H1 (cell line): ENCODE measurements around the gene FAM81A.

Experiments used
- ATF2 ChIP-seq: IDR thresholded peaks from 2 replicates; pipeline ENCODE4 v1.6.1; 2012; ENCODE audit warnings: low read length, inconsistent platforms
- CHD1 ChIP-seq: IDR thresholded peaks from 2 replicates; pipeline ENCODE4 v1.6.1; 2012; ENCODE audit warnings: low read depth, low read length, improper control_type of control experiment
- EP300 ChIP-seq, 2 experiments: IDR thresholded peaks; 1 replicate in 1 of 2; 2 replicates in 1 of 2; pipeline ENCODE4 v1.6.1; 2011 to 2012; ENCODE audit warnings: low read depth in 2 of 2, low read length in 2 of 2, mild to moderate bottlenecking in 2 of 2, borderline replicate concordance in 1 of 2, inconsistent platforms in 1 of 2, moderate library complexity in 1 of 2
- GABPA ChIP-seq: IDR thresholded peaks from 2 replicates; pipeline ENCODE4 v1.6.1; 2011; ENCODE audit warnings: mild to moderate bottlenecking, low read length, moderate library complexity, borderline replicate concordance; ENCODE audit not compliant: insufficient read depth
- JUN ChIP-seq: IDR thresholded peaks from 2 replicates; pipeline ENCODE4 v1.6.1; 2011; ENCODE audit warnings: low read depth, mild to moderate bottlenecking, improper control_type of control experiment, low read length
- POLR2A ChIP-seq, 2 experiments: IDR thresholded peaks; 1 replicate in 1 of 2; 2 replicates in 1 of 2; pipeline ENCODE4 v1.6.1; 2011; ENCODE audit warnings: low read depth in 2 of 2, low read length in 2 of 2, mild to moderate bottlenecking in 2 of 2; ENCODE audit errors: control extremely low read depth in 1 of 2
- POLR2AphosphoS5 ChIP-seq: IDR thresholded peaks from 2 replicates; pipeline ENCODE4 v1.6.1; 2011; ENCODE audit warnings: low read depth, low read length
- RAD21 ChIP-seq, 2 experiments: IDR thresholded peaks in 1 of 2; conservative IDR thresholded peaks in 1 of 2; 2 replicates each; pipeline ENCODE4 v1.6.1; 2011; ENCODE audit warnings: low read depth in 2 of 2, low read length in 2 of 2, improper control_type of control experiment in 1 of 2, inconsistent platforms in 1 of 2, mild to moderate bottlenecking in 1 of 2, moderate library complexity in 1 of 2
- SP1 ChIP-seq: IDR thresholded peaks from 2 replicates; pipeline ENCODE4 v1.6.1; 2011; ENCODE audit warnings: low read depth, low read length
- SUZ12 ChIP-seq: fragments of 200-600 bp; sonication (generic); IDR thresholded peaks from 2 replicates; pipeline ENCODE4 v1.6.1; 2012; ENCODE audit warnings: mild to moderate bottlenecking, inconsistent platforms, low read length, moderate library complexity, mixed read lengths
- TAF1 ChIP-seq: IDR thresholded peaks from 2 replicates; pipeline ENCODE4 v1.6.1; 2011; ENCODE audit warnings: mild to moderate bottlenecking, low read depth, low read length
- YY1 ChIP-seq: IDR thresholded peaks from 2 replicates; pipeline ENCODE4 v1.6.1; 2011; ENCODE audit warnings: low read depth, mild to moderate bottlenecking, low read length
- TF ChIP-seq, protein P1 (sequence below), 3 experiments: IDR thresholded peaks; 1 replicate in 2 of 3; 2 replicates in 1 of 3; pipeline versions ENCODE4 v1.5.1 to v1.6.1; 2011; ENCODE audit warnings: low read length in 3 of 3, mild to moderate bottlenecking in 3 of 3, inconsistent platforms in 2 of 3, low read depth in 1 of 3, moderate library complexity in 1 of 3; ENCODE audit not compliant: insufficient read depth in 1 of 3; ENCODE audit errors: control extremely low read depth in 1 of 3
- TF ChIP-seq, protein P2 (sequence below): IDR thresholded peaks from 2 replicates; pipeline ENCODE4 v1.6.1; 2011; ENCODE audit warnings: low read length, improper control_type of control experiment

GRCh38 chr15:59392299-59392698 lies 45.7 kb upstream of the FAM81A start:
- TF ChIP-seq POLR2A (IDR thresholded peaks at IDR 0.05; ENCODE audit: control extremely low read depth in 1 of 2, low read depth in 2 of 2, low read length in 2 of 2) (no peak), SP1 (no peak), SUZ12 (no peak), JUN (no peak), POLR2AphosphoS5 (no peak), EP300 (IDR thresholded peaks at IDR 0.05; ENCODE audit: borderline replicate concordance in 1 of 2, low read depth in 2 of 2, low read length in 2 of 2) (no peak), TAF1 (no peak), GABPA (no peak), CHD1 (no peak), ATF2 (no peak), YY1 (no peak), RAD21 (IDR thresholded peaks at IDR 0.05 in 1 of 2, conservative IDR thresholded peaks at IDR 0.05 in 1 of 2; ENCODE audit: low read depth in 2 of 2, low read length in 2 of 2) (no peak)
- TF ChIP-seq, protein P1, sequence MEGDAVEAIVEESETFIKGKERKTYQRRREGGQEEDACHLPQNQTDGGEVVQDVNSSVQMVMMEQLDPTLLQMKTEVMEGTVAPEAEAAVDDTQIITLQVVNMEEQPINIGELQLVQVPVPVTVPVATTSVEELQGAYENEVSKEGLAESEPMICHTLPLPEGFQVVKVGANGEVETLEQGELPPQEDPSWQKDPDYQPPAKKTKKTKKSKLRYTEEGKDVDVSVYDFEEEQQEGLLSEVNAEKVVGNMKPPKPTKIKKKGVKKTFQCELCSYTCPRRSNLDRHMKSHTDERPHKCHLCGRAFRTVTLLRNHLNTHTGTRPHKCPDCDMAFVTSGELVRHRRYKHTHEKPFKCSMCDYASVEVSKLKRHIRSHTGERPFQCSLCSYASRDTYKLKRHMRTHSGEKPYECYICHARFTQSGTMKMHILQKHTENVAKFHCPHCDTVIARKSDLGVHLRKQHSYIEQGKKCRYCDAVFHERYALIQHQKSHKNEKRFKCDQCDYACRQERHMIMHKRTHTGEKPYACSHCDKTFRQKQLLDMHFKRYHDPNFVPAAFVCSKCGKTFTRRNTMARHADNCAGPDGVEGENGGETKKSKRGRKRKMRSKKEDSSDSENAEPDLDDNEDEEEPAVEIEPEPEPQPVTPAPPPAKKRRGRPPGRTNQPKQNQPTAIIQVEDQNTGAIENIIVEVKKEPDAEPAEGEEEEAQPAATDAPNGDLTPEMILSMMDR (IDR thresholded peaks at IDR 0.05; ENCODE audit: control extremely low read depth in 1 of 3, insufficient read depth in 1 of 3, low read depth in 1 of 3, low read length in 3 of 3): no peak
- TF ChIP-seq, protein P2, sequence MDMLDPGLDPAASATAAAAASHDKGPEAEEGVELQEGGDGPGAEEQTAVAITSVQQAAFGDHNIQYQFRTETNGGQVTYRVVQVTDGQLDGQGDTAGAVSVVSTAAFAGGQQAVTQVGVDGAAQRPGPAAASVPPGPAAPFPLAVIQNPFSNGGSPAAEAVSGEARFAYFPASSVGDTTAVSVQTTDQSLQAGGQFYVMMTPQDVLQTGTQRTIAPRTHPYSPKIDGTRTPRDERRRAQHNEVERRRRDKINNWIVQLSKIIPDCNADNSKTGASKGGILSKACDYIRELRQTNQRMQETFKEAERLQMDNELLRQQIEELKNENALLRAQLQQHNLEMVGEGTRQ: no peak
